ENCODE data around the gene CDH3. TPM values are rescaled to one million over a fixed set of nuclear protein-coding genes. Genes with fewer than 3 reads are reported as not detected.

CDH3 gene
- total and polyA plus RNA-seq, 2 of the 8 experiments (the other 6 are each of a cell fraction or from before 2014, with no cell fraction given): 146 to 171 TPM

DNA sequence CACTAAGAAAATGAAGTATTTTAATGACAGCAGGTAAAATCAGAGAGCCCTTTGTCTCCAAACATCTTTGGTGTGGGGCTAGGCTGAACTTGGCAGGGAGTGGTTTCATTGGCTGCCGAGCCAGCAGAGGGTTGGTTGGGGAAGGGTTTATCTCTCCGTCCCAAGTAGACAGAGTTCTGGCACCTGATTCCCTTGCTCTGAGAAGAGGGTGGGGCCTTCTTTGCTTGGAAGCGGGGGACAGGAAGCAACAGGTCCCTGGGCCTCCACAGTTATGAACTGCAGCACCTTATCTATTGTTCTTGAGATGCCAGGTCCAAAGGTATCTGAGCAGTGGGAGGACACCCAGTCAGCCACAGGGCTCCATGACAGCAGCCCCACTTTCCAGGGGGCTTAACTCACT, 79.7 kb downstream of the CDH3 start:
- H3K36me3 ChIP-seq (ENCODE audit: control insufficient read depth in 2 of 4, insufficient read depth in 4 of 4, low read length in 3 of 4): no peaks in the 10 kb centered on the region
- CTCF ChIA-PET (ENCODE audit: partially characterized antibody): no interaction called here
- POLR2A ChIA-PET (ENCODE audit: partially characterized antibody): no interaction called here
- no peak overlapping the region for H3K9ac ChIP-seq (replicated peaks in 1 of 4; ENCODE audit: extremely low read depth in 1 of 4, low read depth in 3 of 4, low read length in 3 of 4)
- H3K4ac ChIP-seq (replicated peaks; ENCODE audit: insufficient read length, low read depth, low read length): no peak overlapping the region
- H3K4me1 ChIP-seq (replicated peaks in 1 of 4; ENCODE audit: control insufficient read depth in 3 of 4, insufficient read depth in 4 of 4, low read length in 3 of 4): no peaks in the 10 kb centered on the region
- no peak overlapping the region for H2AK5ac ChIP-seq (ENCODE audit: low read depth, low read length)
- no peak for FAIRE-seq
- no peaks in the 10 kb centered on the region for H3K23me2 ChIP-seq (ENCODE audit: low read depth, low read length)
- no peak overlapping the region for H3K27ac ChIP-seq (ENCODE audit: low read depth, low read length)
- H4K8ac ChIP-seq (ENCODE audit: extremely low read depth, insufficient read depth, low read length): no peak overlapping the region
- H3K56ac ChIP-seq (replicated peaks; ENCODE audit: insufficient read length, low read depth, low read length): no peak overlapping the region
- H2BK12ac ChIP-seq (ENCODE audit: low read depth, low read length): no peak overlapping the region
- no peaks in the 10 kb centered on the region for H4K20me1 ChIP-seq (replicated peaks in 1 of 2; ENCODE audit: control insufficient read depth in 1 of 2, insufficient read depth in 2 of 2, low read length in 2 of 2)
- H2BK120ac ChIP-seq (replicated peaks; ENCODE audit: low read depth, low read length): no peak overlapping the region
- H3K79me1 ChIP-seq (ENCODE audit: low read depth, low read length): no peaks in the 10 kb centered on the region
- 92% methylated on average over 3 of the region's 3 CpGs; no CpG with 5 or more reads in 1 of the 2 experiments for WGBS, 2 experiments (ENCODE audit: extremely low coverage in 1 of 2, insufficient coverage in 1 of 2, insufficient read length in 1 of 2, insufficient replicate concordance in 2 of 2, low coverage in 1 of 2, low lambda C conversion rate in 2 of 2, missing lambda C conversion rate in 1 of 2)
- H4K91ac ChIP-seq (replicated peaks; ENCODE audit: insufficient read length, low read length): no peak overlapping the region
- no peaks in the 10 kb centered on the region for H3K9me3 ChIP-seq (ENCODE audit: insufficient read depth in 2 of 2, low read depth in 1 of 2, low read length in 1 of 2)
- no peak overlapping the region for H3K14ac ChIP-seq (ENCODE audit: insufficient read length)
- H2AFZ ChIP-seq (ENCODE audit: low read length): no peak overlapping the region
- H3K4me3 ChIP-seq (ENCODE audit: extremely low read depth in 1 of 4, insufficient read depth in 2 of 4, low read depth in 3 of 4, low read length in 4 of 4): no peak overlapping the region
- H2BK5ac ChIP-seq (ENCODE audit: low read depth, low read length): no peak overlapping the region
- H4K5ac ChIP-seq (ENCODE audit: insufficient read length, low read depth, low read length): no peak overlapping the region
- H3K4me2 ChIP-seq (ENCODE audit: insufficient read depth in 1 of 2, low read depth in 2 of 2, low read length in 2 of 2): no peak overlapping the region
- H3K23ac ChIP-seq (ENCODE audit: insufficient read length): no peak overlapping the region
- H2BK20ac ChIP-seq (ENCODE audit: low read length): no peak overlapping the region
- no peaks in the 10 kb centered on the region for H3K79me2 ChIP-seq (ENCODE audit: control insufficient read depth in 1 of 2, insufficient read depth in 2 of 2, low read length in 2 of 2)
- H3K27me3 ChIP-seq (replicated peaks in 1 of 4; ENCODE audit: control insufficient read depth in 3 of 4, extremely low read depth in 1 of 4, insufficient read depth in 3 of 4, low read length in 3 of 4): no peaks in the 10 kb centered on the region
- no peak for DNase-seq (ENCODE audit: low read depth in 1 of 2, low spot score in 2 of 2)
- no peak overlapping the region; the same call in 1 of the 2 replicates for H2BK15ac ChIP-seq (ENCODE audit: low read length)
- no peak overlapping the region for H3K18ac ChIP-seq (ENCODE audit: extremely low read depth, low read length)
- TF ChIP-seq JUND (IDR thresholded peaks at IDR 0.05; ENCODE audit: low read length): no peak
- no peak for TF ChIP-seq HDAC2 (IDR thresholded peaks at IDR 0.05; ENCODE audit: borderline replicate concordance in 1 of 2, low read depth in 2 of 2, low read length in 2 of 2)
- no peak for TF ChIP-seq GABPA (IDR thresholded peaks at IDR 0.05; ENCODE audit: borderline replicate concordance, insufficient read depth, low read length)
- no peak for TF ChIP-seq BCL11A (IDR thresholded peaks at IDR 0.05; ENCODE audit: low read depth in 2 of 2, low read length in 2 of 2)
- TF ChIP-seq PHF8 (conservative IDR thresholded peaks at IDR 0.05; ENCODE audit: low read depth, low read length): no peak
- no peak for TF ChIP-seq BRCA1 (IDR thresholded peaks at IDR 0.05; ENCODE audit: low read depth, low read length)
- no peak for TF ChIP-seq SIN3A (conservative IDR thresholded peaks at IDR 0.05 in 1 of 2, IDR thresholded peaks at IDR 0.05 in 1 of 2; ENCODE audit: low read depth in 1 of 2, low read length in 2 of 2)
- no peak for TF ChIP-seq TEAD4 (IDR thresholded peaks at IDR 0.05; ENCODE audit: low read depth, low read length)
- TF ChIP-seq EZH2 (IDR thresholded peaks at IDR 0.05; ENCODE audit: low read depth, low read length, severe bottlenecking): no peak
- TF ChIP-seq EP300 (IDR thresholded peaks at IDR 0.05; ENCODE audit: borderline replicate concordance in 1 of 2, low read depth in 2 of 2, low read length in 2 of 2): no peak
- no peak for TF ChIP-seq GTF2F1 (IDR thresholded peaks at IDR 0.05; ENCODE audit: borderline replicate concordance, low read depth, low read length)
- TF ChIP-seq KDM1A (IDR thresholded peaks at IDR 0.05; ENCODE audit: borderline replicate concordance, low read length): no peak
- no peak for TF ChIP-seq FOSL1 (IDR thresholded peaks at IDR 0.05; ENCODE audit: insufficient read depth, low read depth, low read length)
- TF ChIP-seq SP1 (IDR thresholded peaks at IDR 0.05; ENCODE audit: low read depth, low read length): no peak
